PC-9 (cell line): ENCODE results near the gene KIF26B. TPM values are rescaled to one million over a fixed set of nuclear protein-coding genes. Genes with fewer than 3 reads are reported as not detected.

Source experiments
- BruUV-seq: library from RNA; stranded (reverse); fragments of 400-500 nt; replicated peaks from 2 replicates; lab custom pipeline; 2021; lab: Mats Ljungman, UMichigan
- CTCF ChIA-PET: fragments of 300-600 bp; sonication (Branson Sonifier 250); formaldehyde crosslinking; loops from one replicate; lab custom pipeline; 2022; ENCODE audit warnings: antibody characterized with exemption; lab: Charles Lee
- POLR2A ChIA-PET: fragments of 300-600 bp; sonication (Branson Sonifier 250); formaldehyde crosslinking; loops from one replicate; lab custom pipeline; 2022; ENCODE audit warnings: antibody characterized with exemption; ENCODE audit not compliant: unreplicated experiment; lab: Charles Lee
- DNase-seq, 2 experiments: peaks; one replicate each; pipeline versions ENCODE4 v3.0.0 to v3.0.0-alpha.2; 2015 to 2022; ENCODE audit warnings: mixed read lengths in 1 of 2
- H2AFZ ChIP-seq: fragments of 200-600 bp; sonication (generic); 2 replicates; pipeline ENCODE4 v1.8.1; 2017; ENCODE audit warnings: antibody characterized with exemption
- H3F3A ChIP-seq: fragments of 200-600 bp; sonication (generic); 2 replicates; pipeline ENCODE4 v1.8.1; 2017; ENCODE audit warnings: antibody characterized with exemption, mild to moderate bottlenecking, low read depth; ENCODE audit not compliant: insufficient read depth
- H3K27ac ChIP-seq: fragments of 200-600 bp; sonication (generic); 2 replicates; pipeline ENCODE4 v1.6.1; 2016; ENCODE audit warnings: mixed run types
- H3K27me3 ChIP-seq: fragments of 200-600 bp; sonication (generic); 2 replicates; pipeline ENCODE4 v1.6.1; 2016; ENCODE audit warnings: low read depth, mixed run types; ENCODE audit not compliant: insufficient read depth
- H3K36me3 ChIP-seq: fragments of 200-600 bp; sonication (generic); 2 replicates; pipeline ENCODE4 v1.6.1; 2016; ENCODE audit warnings: low read depth, mixed run types
- H3K4me1 ChIP-seq: fragments of 200-600 bp; sonication (generic); replicated peaks from 2 replicates; pipeline ENCODE4 v1.6.1; 2016; ENCODE audit warnings: mixed run types; ENCODE audit not compliant: insufficient read depth
- H3K4me2 ChIP-seq: fragments of 200-600 bp; sonication (generic); 2 replicates; pipeline ENCODE4 v1.6.1; 2017; ENCODE audit warnings: mixed run types
- H3K4me3 ChIP-seq: fragments of 200-600 bp; sonication (generic); 2 replicates; pipeline ENCODE4 v1.6.1; 2016; ENCODE audit warnings: mixed run types
- H3K79me2 ChIP-seq: fragments of 200-600 bp; sonication (generic); 2 replicates; pipeline ENCODE4 v1.6.1; 2017; ENCODE audit warnings: low read depth, mixed run types
- H3K9me2 ChIP-seq: fragments of 200-600 bp; sonication (generic); 2 replicates; pipeline ENCODE4 v1.8.1; 2017; ENCODE audit warnings: mild to moderate bottlenecking; ENCODE audit not compliant: insufficient read depth
- H3K9me3 ChIP-seq: fragments of 200-600 bp; sonication (generic); 2 replicates; pipeline ENCODE4 v1.8.1; 2016; ENCODE audit warnings: low read depth; ENCODE audit not compliant: insufficient read depth
- H4K20me1 ChIP-seq: fragments of 200-600 bp; sonication (generic); 2 replicates; pipeline ENCODE4 v1.8.1; 2017; ENCODE audit not compliant: insufficient read depth
- EZH2 ChIP-seq: fragments of 200-600 bp; sonication (generic); IDR thresholded peaks from 2 replicates; pipeline ENCODE4 v1.8.0; 2017; ENCODE audit warnings: antibody characterized with exemption, low read depth
- intact Hi-C: fragments of 100-400 bp; cut with micrococcal nuclease; formaldehyde crosslinking; loops from one replicate; pipeline ENCODE4 v1.10.0; 2022; ENCODE audit not compliant: unreplicated experiment
- total RNA-seq: library from RNA; stranded (reverse); gene quantifications from 2 replicates; pipeline ENCODE4 v1.2.3, GENCODE V29; 2021
- TF ChIP-seq, protein P1 (sequence below): fragments of 200-600 bp; sonication (generic); conservative IDR thresholded peaks from 2 replicates; pipeline ENCODE4 v1.6.1; 2017; ENCODE audit warnings: mixed run types, antibody characterized with exemption, mild to moderate bottlenecking, moderate library complexity

Gene KIF26B
- total RNA-seq, 1 experiment from 2014 or later: 0.11 TPM

DNA sequence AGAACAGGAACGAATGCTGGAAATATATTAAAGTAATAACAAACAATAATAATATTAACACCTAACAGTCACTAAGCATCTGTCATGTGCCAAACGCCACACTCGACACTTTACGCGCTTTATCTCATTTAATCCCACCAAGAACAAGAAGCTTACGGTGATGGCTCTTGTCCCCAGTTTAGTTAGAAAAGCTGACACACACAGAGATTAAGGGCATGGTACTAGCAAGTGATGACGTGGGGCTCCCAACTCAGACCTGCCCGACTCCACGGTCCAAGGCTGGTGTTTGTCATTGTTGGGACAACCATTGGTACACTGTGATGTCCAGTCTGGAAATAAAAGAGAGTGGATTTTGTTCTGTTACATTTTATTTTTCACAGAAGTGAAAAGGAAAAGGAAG, 41.1 kb upstream of the KIF26B start:
- POLR2A ChIA-PET: no interaction called here
- intact Hi-C loops: no loop called here

DNA sequence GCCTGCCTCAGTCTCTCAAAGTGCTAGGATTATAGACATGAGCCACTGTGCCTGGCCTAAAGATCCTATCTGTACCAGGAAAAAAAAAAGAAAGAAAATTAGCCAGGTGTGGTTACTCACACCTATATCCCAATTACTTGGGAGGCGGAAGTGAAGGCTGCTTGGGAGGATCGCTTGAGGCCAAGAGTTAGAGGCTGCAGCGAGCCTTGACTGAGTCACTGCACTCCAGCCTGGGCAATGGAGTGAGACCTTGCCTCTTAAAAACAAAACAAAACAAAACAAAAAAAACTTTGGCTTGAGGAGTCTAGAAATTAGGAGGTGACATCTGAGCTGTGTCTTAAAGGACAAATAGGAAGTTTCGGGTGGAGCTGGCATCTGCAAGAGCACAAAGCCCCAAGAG, 38.7 kb upstream of the KIF26B start:
- Histone ChIP-seq H3K9me2 (no peaks in the 10 kb centered on the region), H3K79me2 (no peaks in the 10 kb centered on the region), H3K4me1 (no peaks in the 10 kb centered on the region), H3K36me3 (no peaks in the 10 kb centered on the region), H3K27me3 (peaks cover 19% of the 10 kb centered on the region; the same call in 1 of the 2 replicates), H3K4me3 (no peak overlapping the region), H3F3A (no peaks in the 10 kb centered on the region), H4K20me1 (no peaks in the 10 kb centered on the region), H3K4me2 (no peak overlapping the region), H2AFZ (no peak overlapping the region), H3K9me3 (no peaks in the 10 kb centered on the region), H3K27ac (no peak overlapping the region)
- ChIA-PET POLR2A (no interaction called here), CTCF (no interaction called here)
- DNase-seq: no peak
- intact Hi-C loops: no loop called here
- TF ChIP-seq, protein P1, sequence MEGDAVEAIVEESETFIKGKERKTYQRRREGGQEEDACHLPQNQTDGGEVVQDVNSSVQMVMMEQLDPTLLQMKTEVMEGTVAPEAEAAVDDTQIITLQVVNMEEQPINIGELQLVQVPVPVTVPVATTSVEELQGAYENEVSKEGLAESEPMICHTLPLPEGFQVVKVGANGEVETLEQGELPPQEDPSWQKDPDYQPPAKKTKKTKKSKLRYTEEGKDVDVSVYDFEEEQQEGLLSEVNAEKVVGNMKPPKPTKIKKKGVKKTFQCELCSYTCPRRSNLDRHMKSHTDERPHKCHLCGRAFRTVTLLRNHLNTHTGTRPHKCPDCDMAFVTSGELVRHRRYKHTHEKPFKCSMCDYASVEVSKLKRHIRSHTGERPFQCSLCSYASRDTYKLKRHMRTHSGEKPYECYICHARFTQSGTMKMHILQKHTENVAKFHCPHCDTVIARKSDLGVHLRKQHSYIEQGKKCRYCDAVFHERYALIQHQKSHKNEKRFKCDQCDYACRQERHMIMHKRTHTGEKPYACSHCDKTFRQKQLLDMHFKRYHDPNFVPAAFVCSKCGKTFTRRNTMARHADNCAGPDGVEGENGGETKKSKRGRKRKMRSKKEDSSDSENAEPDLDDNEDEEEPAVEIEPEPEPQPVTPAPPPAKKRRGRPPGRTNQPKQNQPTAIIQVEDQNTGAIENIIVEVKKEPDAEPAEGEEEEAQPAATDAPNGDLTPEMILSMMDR: no peak
- TF ChIP-seq EZH2: no peak
- no TSS peak for BruUV-seq

More for the DNA sequence above, 41.1 kb upstream of the KIF26B start:
- Histone ChIP-seq H4K20me1 (no peaks in the 10 kb centered on the region), H3K36me3 (no peaks in the 10 kb centered on the region), H3K27me3 (peaks cover 17% of the 10 kb centered on the region; the same call in 1 of the 2 replicates), H3K4me1 (no peaks in the 10 kb centered on the region), H3K9me3 (no peaks in the 10 kb centered on the region), H3K4me3 (no peak overlapping the region), H2AFZ (no peak overlapping the region), H3K4me2 (no peak overlapping the region), H3K79me2 (no peaks in the 10 kb centered on the region), H3F3A (no peaks in the 10 kb centered on the region), H3K27ac (no peak overlapping the region), H3K9me2 (no peaks in the 10 kb centered on the region)
- no peak for DNase-seq
- BruUV-seq: no TSS peak
- no peak for TF ChIP-seq EZH2
- TF ChIP-seq, protein P1: no peak
- CTCF ChIA-PET: no interaction called here

DNA sequence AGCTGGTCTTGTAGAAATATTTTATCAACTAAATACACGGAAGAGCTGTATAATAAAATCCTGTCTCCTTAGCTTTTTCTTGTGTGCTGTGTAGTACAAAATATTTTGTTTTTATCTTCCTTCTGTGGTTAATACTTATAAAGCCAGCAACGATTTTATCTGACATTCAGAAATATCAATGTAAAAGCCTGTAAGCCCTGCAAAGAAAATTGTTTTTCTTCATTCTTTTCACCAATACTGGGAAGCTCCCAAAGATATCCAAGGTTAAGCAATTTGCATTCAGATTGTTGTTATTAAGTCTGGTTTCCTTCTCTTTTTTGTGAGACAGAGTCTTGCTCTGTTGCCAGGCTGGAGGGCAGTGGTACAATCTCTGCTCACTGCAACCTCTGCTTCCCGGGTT, 38.0 kb upstream of the KIF26B start:
- no peak for DNase-seq
- CTCF ChIA-PET: no interaction called here
- intact Hi-C loops: no loop called here
- Histone ChIP-seq H3F3A (no peaks in the 10 kb centered on the region), H3K36me3 (no peaks in the 10 kb centered on the region), H3K4me1 (no peaks in the 10 kb centered on the region), H3K4me2 (no peak overlapping the region), H3K4me3 (no peak overlapping the region), H3K9me3 (no peaks in the 10 kb centered on the region), H3K27me3 (peaks cover 17% of the 10 kb centered on the region; the same call in 1 of the 2 replicates), H3K79me2 (no peaks in the 10 kb centered on the region), H4K20me1 (no peaks in the 10 kb centered on the region), H3K27ac (no peak overlapping the region), H2AFZ (no peak overlapping the region), H3K9me2 (no peaks in the 10 kb centered on the region)
- TF ChIP-seq, protein P1: no peak
- TF ChIP-seq EZH2: no peak
- BruUV-seq: no TSS peak
- POLR2A ChIA-PET: no interaction called here
